HFF-Myc (cell line): ENCODE data around the gene YY1AP1.
"Not testable (repeated sequence)": the region's sequence is repeated elsewhere in the genome, so short reads cannot be mapped to it uniquely, and the experiment has no call there.

Source experiments
- DNase-seq: peaks from one replicate; pipeline ENCODE4 v3.0.0-alpha.2; 2011; ENCODE audit warnings: low read depth; ENCODE audit errors: extremely low read depth
- H3K4me3 ChIP-seq: replicated peaks from 2 replicates; pipeline ENCODE4 v1.5.1; 2011; ENCODE audit warnings: low read depth, mild to moderate bottlenecking, control low read depth, low read length
- TF ChIP-seq, protein P1 (sequence below): IDR thresholded peaks from 2 replicates; pipeline ENCODE4 v1.5.1; 2012; ENCODE audit warnings: mild to moderate bottlenecking, low read depth, low read length, control low read depth; ENCODE audit errors: missing control alignments

Gene YY1AP1

DNA sequence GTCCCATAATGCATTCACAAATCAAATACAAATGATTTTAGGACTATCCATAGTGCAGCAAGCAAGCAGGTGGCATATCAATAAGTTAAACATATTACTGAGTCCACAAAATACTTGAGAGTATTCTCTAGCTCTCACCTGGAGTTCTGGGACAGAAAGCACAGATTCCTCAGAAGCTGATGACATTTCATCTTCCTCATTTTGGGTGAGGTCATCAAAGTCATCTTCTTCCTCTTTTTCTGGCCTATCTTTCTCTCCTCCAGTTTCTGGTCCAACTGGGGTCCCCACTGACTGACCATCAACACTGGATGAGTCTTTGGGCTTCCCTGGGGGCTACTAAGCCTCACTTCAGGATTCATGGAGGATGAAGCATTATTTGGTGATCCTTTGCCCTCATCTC is 38.9 kb downstream of the YY1AP1 start:
- DNase-seq, result no peak
- H3K4me3 ChIP-seq, result no peak overlapping the region

DNA sequence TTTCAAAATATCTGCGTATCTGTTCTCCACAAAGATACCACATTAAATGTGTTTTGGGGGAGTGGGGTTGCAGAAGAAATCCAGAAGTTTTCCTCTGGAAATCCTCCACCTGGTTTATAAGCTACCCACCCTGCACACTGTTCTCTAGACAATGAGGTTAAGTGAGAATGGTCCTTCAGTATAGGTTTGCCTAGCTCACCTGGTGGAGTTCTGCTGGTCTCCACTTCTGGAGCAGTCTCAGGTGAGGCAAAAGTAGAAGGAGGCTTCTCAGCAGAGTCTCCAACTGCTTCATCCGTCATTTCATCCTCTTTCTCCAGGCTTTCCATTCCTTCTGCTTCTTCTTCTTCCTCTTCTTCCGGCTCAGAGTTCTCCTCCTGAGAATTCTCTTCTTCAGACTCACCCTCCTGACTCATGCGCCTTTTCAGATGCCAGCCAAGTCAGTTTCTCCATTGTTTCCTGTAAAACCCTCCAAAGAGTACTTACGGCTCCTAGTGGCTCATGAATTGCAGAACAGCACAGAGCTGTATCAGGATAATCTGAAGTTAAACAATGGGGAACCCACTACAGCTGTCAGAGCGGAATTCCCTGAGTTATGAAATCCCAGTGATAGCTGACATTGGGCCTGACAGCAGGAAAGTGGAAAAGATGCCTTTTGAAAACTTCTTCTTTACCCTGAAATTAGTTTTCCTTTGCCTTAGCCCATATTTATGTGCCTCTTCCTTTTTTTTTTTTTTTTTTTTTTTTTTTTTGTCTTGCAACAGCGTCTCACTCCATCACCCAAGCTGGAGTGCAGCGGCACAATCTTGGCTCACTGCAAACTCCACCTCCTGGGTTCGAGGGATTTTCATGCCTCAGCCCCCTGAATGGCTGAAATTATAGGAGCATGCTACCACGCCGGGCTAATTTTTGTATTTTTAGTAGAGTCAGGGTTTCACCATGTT is 40.1 kb downstream of the YY1AP1 start:
- DNase-seq, result peak; percentile 48
- TF ChIP-seq, protein P1, sequence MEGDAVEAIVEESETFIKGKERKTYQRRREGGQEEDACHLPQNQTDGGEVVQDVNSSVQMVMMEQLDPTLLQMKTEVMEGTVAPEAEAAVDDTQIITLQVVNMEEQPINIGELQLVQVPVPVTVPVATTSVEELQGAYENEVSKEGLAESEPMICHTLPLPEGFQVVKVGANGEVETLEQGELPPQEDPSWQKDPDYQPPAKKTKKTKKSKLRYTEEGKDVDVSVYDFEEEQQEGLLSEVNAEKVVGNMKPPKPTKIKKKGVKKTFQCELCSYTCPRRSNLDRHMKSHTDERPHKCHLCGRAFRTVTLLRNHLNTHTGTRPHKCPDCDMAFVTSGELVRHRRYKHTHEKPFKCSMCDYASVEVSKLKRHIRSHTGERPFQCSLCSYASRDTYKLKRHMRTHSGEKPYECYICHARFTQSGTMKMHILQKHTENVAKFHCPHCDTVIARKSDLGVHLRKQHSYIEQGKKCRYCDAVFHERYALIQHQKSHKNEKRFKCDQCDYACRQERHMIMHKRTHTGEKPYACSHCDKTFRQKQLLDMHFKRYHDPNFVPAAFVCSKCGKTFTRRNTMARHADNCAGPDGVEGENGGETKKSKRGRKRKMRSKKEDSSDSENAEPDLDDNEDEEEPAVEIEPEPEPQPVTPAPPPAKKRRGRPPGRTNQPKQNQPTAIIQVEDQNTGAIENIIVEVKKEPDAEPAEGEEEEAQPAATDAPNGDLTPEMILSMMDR, result peak; percentile 66
- peak overlapping the region; percentile 28 for H3K4me3 ChIP-seq

More for the DNA sequence above, 38.9 kb downstream of the YY1AP1 start:
- TF ChIP-seq, protein P1, result no peak

DNA sequence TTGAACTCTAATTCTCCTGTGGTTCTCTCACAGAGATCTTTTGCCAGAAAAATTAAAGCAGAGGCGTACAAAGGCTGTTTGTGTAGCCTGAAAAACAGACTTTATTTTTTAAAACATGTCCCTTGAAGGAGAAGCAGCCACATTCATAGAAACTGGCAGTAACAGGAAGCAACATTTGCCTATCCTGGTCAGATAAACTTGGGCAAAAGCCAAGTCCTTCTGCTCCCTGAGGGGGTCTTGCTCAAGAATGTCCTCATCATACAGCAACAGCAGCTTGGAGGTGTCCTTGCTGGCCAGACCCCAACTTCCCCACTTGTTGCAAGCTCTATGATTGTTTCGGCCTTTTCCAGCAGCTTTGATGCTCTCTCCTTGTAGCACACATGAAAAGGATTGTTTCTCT is 42.3 kb downstream of the YY1AP1 start:
- no peak for DNase-seq
- TF ChIP-seq, protein P1, result no peak
- H3K4me3 ChIP-seq, result no peak overlapping the region

DNA sequence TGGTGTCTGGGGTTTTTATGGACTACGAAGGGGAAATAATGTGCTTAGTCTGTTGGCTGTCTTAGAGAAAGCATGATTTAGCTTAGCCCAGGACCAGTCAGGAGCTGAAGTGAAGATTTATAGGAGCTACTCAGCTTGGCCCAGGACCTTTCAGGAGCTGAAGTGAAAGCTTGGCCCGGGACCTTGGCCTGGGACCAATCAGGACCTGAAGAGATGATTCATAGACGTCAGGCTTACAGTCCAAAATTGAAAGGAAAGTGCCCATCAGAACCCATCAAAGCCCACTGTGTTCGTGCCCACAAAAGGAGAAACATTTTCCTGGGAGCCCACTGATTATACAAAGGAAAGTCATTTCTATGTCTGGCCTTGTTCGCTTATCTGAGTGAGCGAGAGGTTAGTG is 42.9 kb downstream of the YY1AP1 start:
- DNase-seq, result no peak
- H3K4me3 ChIP-seq, result no peak overlapping the region
- TF ChIP-seq, protein P1, result no peak

DNA sequence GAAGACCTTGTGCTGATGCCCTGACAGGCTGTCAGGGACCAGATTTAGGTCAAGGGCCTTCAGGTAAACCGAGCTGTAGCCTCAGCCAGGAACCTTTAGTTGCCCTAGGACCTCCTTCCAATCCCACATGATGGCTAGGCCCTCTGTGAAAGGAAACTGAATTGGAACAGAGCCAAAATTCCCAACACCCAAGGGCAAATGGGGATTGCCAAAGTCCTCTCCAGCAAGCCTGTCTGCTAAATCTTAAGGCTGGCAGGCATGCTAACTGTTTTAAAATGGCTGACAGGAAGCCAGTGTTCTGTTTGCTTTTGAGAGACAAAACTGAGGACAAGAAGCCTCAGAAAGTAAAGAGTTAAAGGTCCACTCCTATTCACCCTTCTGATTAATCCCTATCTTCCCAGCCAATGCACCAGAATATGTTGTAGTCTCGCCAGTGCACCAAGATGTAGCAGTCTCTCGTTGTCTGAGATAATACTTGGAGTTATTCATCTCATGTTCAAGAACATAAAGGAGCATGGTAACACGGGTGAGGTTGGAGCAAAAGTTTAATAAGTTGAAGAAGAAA is 43.5 kb downstream of the YY1AP1 start:
- no peak overlapping the region for H3K4me3 ChIP-seq
- DNase-seq, result no peak
- TF ChIP-seq, protein P1, result no peak

DNA sequence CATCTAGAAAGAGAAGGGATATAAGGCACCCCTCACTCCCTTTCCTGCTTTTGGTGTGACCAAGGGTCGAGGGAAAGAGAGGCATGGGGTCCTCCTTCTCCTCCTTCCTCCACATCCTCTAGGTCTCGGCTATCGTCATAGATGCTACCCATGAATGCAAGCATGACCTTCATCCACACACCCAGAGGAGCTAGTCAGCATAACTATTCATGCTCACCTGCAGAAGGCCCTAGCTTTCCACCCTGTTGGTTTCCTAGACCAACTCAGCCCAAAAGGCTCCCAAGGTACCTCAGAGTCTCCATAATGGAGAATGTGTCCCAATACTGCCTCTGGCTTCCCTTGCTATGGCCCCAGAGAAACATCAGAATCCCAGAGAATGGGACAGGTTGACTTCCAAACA is 45.3 kb downstream of the YY1AP1 start:
- TF ChIP-seq, protein P1, result no peak
- DNase-seq, result no peak
- no peak overlapping the region for H3K4me3 ChIP-seq

DNA sequence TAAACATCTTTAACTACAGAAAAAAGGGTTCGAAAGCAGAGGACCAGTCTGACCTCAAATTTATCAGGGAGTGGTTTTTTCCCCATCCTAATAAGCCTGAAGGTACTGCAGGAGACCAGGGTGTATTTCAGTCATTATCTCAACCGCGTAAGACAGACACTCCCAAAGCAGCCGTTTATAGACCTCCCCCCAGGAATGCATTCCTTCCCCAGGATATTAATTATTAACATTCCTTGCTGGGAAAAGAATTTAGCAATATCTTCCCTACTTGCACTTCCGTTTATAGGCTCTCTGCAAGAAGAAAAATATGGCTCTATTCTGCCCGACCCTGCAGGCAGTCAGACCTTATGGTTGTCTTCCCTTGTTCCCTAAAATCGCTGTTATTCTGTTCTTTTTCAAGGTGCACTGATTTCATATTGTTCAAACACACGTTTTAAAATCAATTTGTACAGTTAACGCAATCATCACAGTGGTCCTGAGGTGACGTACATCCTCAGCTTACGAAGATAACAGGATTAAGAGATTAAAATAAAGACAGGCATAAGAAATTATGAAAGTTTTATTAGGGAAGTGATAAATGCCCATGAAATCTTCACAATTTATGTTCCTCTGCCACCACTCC is 45.9 kb downstream of the YY1AP1 start:
- not testable (repeated sequence) for DNase-seq, H3K4me3 ChIP-seq
